GM10248 (cell line): ENCODE measurements around the gene LY6G5B.

Experiments used
- CTCF ChIA-PET: fragments of 300-600 bp; sonication (Branson Sonifier 250); formaldehyde crosslinking; extraction: SDS; loops from one replicate; lab custom pipeline; 2021; ENCODE audit warnings: antibody characterized with exemption; lab: Yijun Ruan, JAX
- POLR2A ChIA-PET: fragments of 350-650 bp; sonication (Branson Sonifier 250); formaldehyde crosslinking; extraction: SDS; loops from one replicate; lab custom pipeline; 2020; ENCODE audit warnings: antibody characterized with exemption; lab: Yijun Ruan, JAX
- DNase-seq: peaks from one replicate; pipeline ENCODE4 v3.0.0; 2012; ENCODE audit errors: extremely low spot score
- CTCF ChIP-seq: IDR thresholded peaks from 2 replicates; pipeline ENCODE4 v1.5.1; 2012; ENCODE audit warnings: mild to moderate bottlenecking, low read depth; ENCODE audit errors: extremely low read depth, missing control alignments, control extremely low read depth

LY6G5B gene

GRCh38 chr6:31701666-31702404 is 32.1 kb downstream of the LY6G5B start:
- DNase-seq: no peak
- no peak for TF ChIP-seq CTCF
- ChIA-PET CTCF (interaction anchor here (1.3 to 1.8 kb wide), 4 partner anchors 9 to 28 kb away, joined by 4 to 6 read pairs (median 4); no protein-coding TSS in a partner anchor), POLR2A (interaction anchor here (0.6 kb wide), 1 partner anchor 127 kb away, joined by 3 read pairs; no protein-coding TSS in a partner anchor)

- TF ChIP-seq CTCF: no peak
- ChIA-PET CTCF (interaction anchor here (0.9 to 1.8 kb wide), 9 partner anchors 9 to 124 kb away, joined by 3 to 6 read pairs (median 4); partner anchors contain the start of genes LSM2 and LY6G5C), POLR2A (interaction anchor here (0.6 to 1.3 kb wide), 4 partner anchors 8 to 138 kb away, joined by 3 to 7 read pairs (median 5); partner anchors contain the start of gene GPANK1)
- peak; percentile 35 for DNase-seq
Measured at GRCh38 chr6:31702405-31702818, 32.6 kb downstream of the LY6G5B start.

- no peak for TF ChIP-seq CTCF
- ChIA-PET CTCF (interaction anchor here (0.9 to 1.8 kb wide), 12 partner anchors 10 to 127 kb away, joined by 3 to 6 read pairs (median 4); partner anchors contain the start of genes LSM2, LY6G5C and VARS1), POLR2A (interaction anchor here (0.5 to 1.3 kb wide), 6 partner anchors 8 to 195 kb away, joined by 3 to 7 read pairs (median 5); partner anchors contain the start of gene GPANK1)
- peak; percentile 99 for DNase-seq
Measured at GRCh38 chr6:31702819-31703716, 33.3 kb downstream of the LY6G5B start, which contains the start of gene ABHD16A. Gene ABHD16A, minus strand, starts transcription at chr6:31703324. Its CDS starts 43 bp downstream, at chr6:31703281.

- no peak for TF ChIP-seq CTCF
- DNase-seq: no peak
- ChIA-PET POLR2A (interaction anchor here (0.6 kb wide), 1 partner anchor 540 kb away, joined by 3 read pairs; no protein-coding TSS in a partner anchor), CTCF (interaction anchor here (1.3 to 2.1 kb wide), 3 partner anchors 11 to 63 kb away, joined by 4 to 8 read pairs (median 5); no protein-coding TSS in a partner anchor)
Measured at GRCh38 chr6:31705931-31706330, 36.2 kb downstream of the LY6G5B start.

GRCh38 chr6:31706599-31706998 is 36.8 kb downstream of the LY6G5B start, which contains the start of gene LY6G6F:
Gene LY6G6F, plus strand, starts transcription at chr6:31706866. Its CDS starts 41 bp downstream, at chr6:31706907.
- CTCF ChIA-PET: interaction anchor here (0.6 to 2.1 kb wide), 4 partner anchors 12 to 246 kb away, joined by 3 to 8 read pairs (median 4); no protein-coding TSS in a partner anchor
- TF ChIP-seq CTCF: no peak

More at GRCh38 chr6:31706599-31706998, 36.8 kb downstream of the LY6G5B start, which contains the start of gene LY6G6F:
- POLR2A ChIA-PET: no interaction called here
- no peak for DNase-seq
